T-cell (primary cell): ENCODE measurements around the gene CCDC144A. TPM values are rescaled to one million over a fixed set of nuclear protein-coding genes. Genes with fewer than 3 reads are reported as not detected.
A peak's percentile ranks its signal among the peaks of the same experiment; 100 is the strongest.
"Not testable (repeated sequence)": the region's sequence is repeated elsewhere in the genome, so short reads cannot be mapped to it uniquely, and the experiment has no call there.

ENCODE experiments used
- ATAC-seq, 4 experiments: fragments of 200-7000 bp in 3 of 4; fragments of 150-1000 bp in 1 of 4; cut with Tn5 transposase; replicated peaks in 1 of 4; 1 replicate in 3 of 4; 2 replicates in 1 of 4; pipeline ENCODE4 v1.10.0; 2021; ENCODE audit warnings: moderate library complexity in 3 of 4, mild to moderate bottlenecking in 2 of 4, moderate number of reproducible peaks in 1 of 4
- CTCF ChIA-PET, 2 donors: fragments of 300-600 bp; sonication (Branson Sonifier 250); formaldehyde crosslinking; loops; one replicate each; lab custom pipeline; 2022; ENCODE audit warnings: antibody characterized with exemption in 2 of 2; lab: Charles Lee
- POLR2A ChIA-PET, 2 donors: fragments of 300-600 bp; sonication (Branson Sonifier 250); formaldehyde crosslinking; loops; one replicate each; lab custom pipeline; 2022; ENCODE audit warnings: antibody characterized with exemption in 2 of 2; lab: Charles Lee
- DNase-seq, 35 experiments: peaks; one replicate each; pipeline versions ENCODE4 v3.0.0 to v3.0.0-alpha.2; 2013 to 2023
- H3K27ac ChIP-seq: one replicate; pipeline ENCODE4 v1.5.1; 2013; ENCODE audit warnings: low read length
- H3K27me3 ChIP-seq, 2 experiments: replicated peaks in 1 of 2; 1 replicate in 1 of 2; 2 replicates in 1 of 2; pipeline versions ENCODE4 v1.6.1 to v1.7.0; 2013; ENCODE audit warnings: low read length in 1 of 2, mixed read lengths in 1 of 2; ENCODE audit not compliant: control insufficient read depth in 2 of 2, insufficient read depth in 2 of 2; ENCODE audit errors: extremely low read depth in 1 of 2
- H3K36me3 ChIP-seq, 2 donors: 1 replicate in 1 of 2; 2 replicates in 1 of 2; pipeline versions ENCODE4 v1.6.1 to v1.7.0; 2013; ENCODE audit warnings: low read length in 1 of 2; ENCODE audit not compliant: control insufficient read depth in 2 of 2, insufficient read depth in 1 of 2; ENCODE audit errors: extremely low read depth in 1 of 2
- H3K4me1 ChIP-seq, 2 experiments: 1 replicate in 1 of 2; 2 replicates in 1 of 2; pipeline versions ENCODE4 v1.6.1 to v1.7.0; 2013; ENCODE audit warnings: low read length in 2 of 2, mixed read lengths in 1 of 2; ENCODE audit not compliant: insufficient read depth in 2 of 2, control insufficient read depth in 1 of 2; ENCODE audit errors: extremely low read depth in 1 of 2
- H3K4me3 ChIP-seq, 2 donors: 1 replicate in 1 of 2; 2 replicates in 1 of 2; pipeline versions ENCODE4 v1.5.1 to v1.7.0; 2013; ENCODE audit warnings: mild to moderate bottlenecking in 2 of 2, low read length in 1 of 2, moderate library complexity in 1 of 2; ENCODE audit not compliant: control insufficient read depth in 1 of 2; ENCODE audit errors: extremely low read depth in 1 of 2
- H3K9me3 ChIP-seq: 2 replicates; pipeline ENCODE4 v1.7.0; 2013
- H3K27ac Mint-ChIP-seq, 2 donors: one replicate each; pipeline ENCODE4 v1.8.0; 2020 to 2021; ENCODE audit warnings: mild to moderate bottlenecking in 2 of 2, mixed read lengths in 2 of 2
- H3K27me3 Mint-ChIP-seq, 2 donors: one replicate each; pipeline ENCODE4 v1.8.0; 2021 to 2022; ENCODE audit warnings: mixed read lengths in 2 of 2
- H3K36me3 Mint-ChIP-seq: one replicate; pipeline ENCODE4 v1.8.0; 2021; ENCODE audit warnings: mixed read lengths
- H3K4me1 Mint-ChIP-seq, 3 donors: one replicate each; pipeline ENCODE4 v1.8.0; 2020 to 2022; ENCODE audit warnings: mixed read lengths in 3 of 3, mild to moderate bottlenecking in 1 of 3
- H3K4me3 Mint-ChIP-seq, 3 donors: one replicate each; pipeline ENCODE4 v1.8.0; 2020 to 2022; ENCODE audit warnings: mild to moderate bottlenecking in 3 of 3, mixed read lengths in 3 of 3, moderate library complexity in 3 of 3
- H3K9me3 Mint-ChIP-seq, 3 donors: one replicate each; pipeline ENCODE4 v1.8.0; 2020 to 2022; ENCODE audit warnings: mixed read lengths in 3 of 3
- WGBS: methylation state at CpG from one replicate; pipeline ENCODE4 v1.1.5; 2013; ENCODE audit warnings: missing lambda C conversion rate; ENCODE audit not compliant: insufficient coverage; 5-methylcytosine and 5-hydroxymethylcytosine counted together
- total RNA-seq, 35 experiments: library from RNA in 6 of 35; stranded (reverse) in 6 of 35; fragments of 120-200 nt in 1 of 35; gene quantifications; one replicate each; pipeline versions ENCODE4 v1.2.1 to v1.2.4 and lab custom pipeline; 2013 to 2026

The CCDC144A gene
- total RNA-seq, 5 donors from 2014 or later (not counting 1 experiment from before 2014, with no cell fraction given) = 0.38 to 22.3 (median 8.0) TPM

DNA sequence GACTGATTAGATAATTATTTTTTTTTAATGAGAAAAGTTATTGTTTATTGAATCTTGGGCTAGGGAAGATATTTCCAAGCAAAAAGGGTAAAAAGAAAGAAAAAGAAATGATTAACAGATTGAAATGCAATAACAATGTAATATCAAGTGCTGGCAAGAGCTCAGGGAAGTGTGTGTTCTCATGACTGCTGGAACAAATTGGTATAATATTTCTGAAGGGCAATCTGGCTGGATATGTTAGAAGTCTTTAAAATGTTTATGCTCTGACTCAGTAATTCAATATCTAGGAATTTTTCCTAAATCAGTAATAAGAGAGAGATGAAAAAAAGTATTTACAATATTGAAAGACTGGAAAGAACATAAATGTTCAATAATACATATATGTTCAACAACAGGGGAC lies 28.8 kb upstream of the CCDC144A start:
- Mint-ChIP-seq H3K4me3 (no peak overlapping the region), H3K27me3 (peaks cover 10 to 13% of the 10 kb centered on the region in 2 donors), H3K4me1 (no peaks in the 10 kb centered on the region), H3K36me3 (no peaks in the 10 kb centered on the region), H3K9me3 (no peaks in the 10 kb centered on the region), H3K27ac (no peak overlapping the region)
- Histone ChIP-seq H3K9me3 (no peaks in the 10 kb centered on the region), H3K4me1 (no peaks in the 10 kb centered on the region), H3K27me3 (peaks cover 4 to 20% of the 10 kb centered on the region in 2 experiments), H3K27ac (no peak overlapping the region), H3K36me3 (no peaks in the 10 kb centered on the region), H3K4me3 (no peak overlapping the region)
- POLR2A ChIA-PET = no interaction called here
- CTCF ChIA-PET = no interaction called here
- ATAC-seq (no peak), DNase-seq (no peak)

DNA sequence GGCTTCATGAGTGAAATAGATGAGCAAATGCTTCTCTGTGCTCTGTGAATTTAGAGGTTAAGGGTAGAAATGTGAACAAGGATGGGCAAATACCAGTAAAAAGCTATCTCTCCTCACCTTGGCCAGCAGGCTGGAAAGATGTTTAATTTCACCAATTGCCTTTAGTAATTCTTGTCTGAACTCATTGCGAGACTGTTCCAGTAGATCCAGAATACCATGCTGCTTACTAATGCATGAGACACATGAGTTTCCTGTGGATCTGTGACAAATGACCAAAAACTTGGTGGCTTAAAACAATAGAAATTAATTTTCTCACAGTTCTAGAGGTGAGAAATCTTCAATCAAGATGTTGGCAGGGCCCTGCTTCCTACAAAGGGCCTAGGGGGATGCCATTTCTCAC lies 27.1 kb upstream of the CCDC144A start:
- ATAC-seq = no peak
- H3K27me3 Mint-ChIP-seq = peaks cover 10 to 25% of the 10 kb centered on the region in 2 donors
- H3K4me3 Mint-ChIP-seq = no peak overlapping the region
- H3K9me3 Mint-ChIP-seq = no peaks in the 10 kb centered on the region
- H3K27ac Mint-ChIP-seq = no peak overlapping the region
- Histone ChIP-seq H3K27me3 (peaks cover 4 to 30% of the 10 kb centered on the region in 2 experiments), H3K9me3 (no peaks in the 10 kb centered on the region), H3K36me3 (no peaks in the 10 kb centered on the region), H3K4me3 (no peak overlapping the region), H3K4me1 (peaks cover 0 to 9% of the 10 kb centered on the region in 2 experiments), H3K27ac (no peak overlapping the region)
- H3K36me3 Mint-ChIP-seq = no peaks in the 10 kb centered on the region
- H3K4me1 Mint-ChIP-seq = peaks cover 4 to 5% (median 5%) of the 10 kb centered on the region in 3 donors
- ChIA-PET CTCF (no interaction called here), POLR2A (no interaction called here)
- no peak for DNase-seq
- 100% methylated on average over 1 of the region's 1 CpG for WGBS

DNA sequence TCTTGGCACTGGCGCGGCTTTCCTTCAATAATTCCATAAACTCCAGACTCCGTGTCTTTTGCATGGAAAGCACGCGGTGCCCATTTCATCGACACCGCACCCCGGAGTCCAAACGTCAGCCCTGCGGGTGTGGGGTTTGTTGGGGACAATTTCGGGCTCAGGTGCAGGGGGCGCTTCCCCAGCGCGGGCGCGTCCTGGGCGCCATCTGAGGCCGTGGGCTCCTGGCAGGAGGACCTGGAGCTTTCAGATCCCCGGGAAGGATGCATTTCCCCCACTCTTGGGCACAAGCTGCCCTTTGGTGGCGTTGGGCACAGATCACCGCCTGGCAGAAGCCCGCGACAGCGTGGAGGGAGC lies 23.5 kb upstream of the CCDC144A start:
- H3K27ac ChIP-seq, H3K9me3 ChIP-seq, H3K36me3 Mint-ChIP-seq, DNase-seq, CTCF ChIA-PET, H3K36me3 ChIP-seq, H3K27ac Mint-ChIP-seq, H3K9me3 Mint-ChIP-seq, H3K4me3 ChIP-seq, POLR2A ChIA-PET, ATAC-seq, H3K4me1 ChIP-seq, H3K4me1 Mint-ChIP-seq: not testable (repeated sequence)
- WGBS = 22% methylated on average over 8 of the region's 24 CpGs
- peaks cover 8 to 40% of the 10 kb centered on the region in 2 experiments for H3K27me3 ChIP-seq
- peaks cover 24 to 39% of the 10 kb centered on the region in 2 donors for H3K27me3 Mint-ChIP-seq
- H3K4me3 Mint-ChIP-seq = peak overlapping the region in 1 of 3 donors; percentile 27

DNA sequence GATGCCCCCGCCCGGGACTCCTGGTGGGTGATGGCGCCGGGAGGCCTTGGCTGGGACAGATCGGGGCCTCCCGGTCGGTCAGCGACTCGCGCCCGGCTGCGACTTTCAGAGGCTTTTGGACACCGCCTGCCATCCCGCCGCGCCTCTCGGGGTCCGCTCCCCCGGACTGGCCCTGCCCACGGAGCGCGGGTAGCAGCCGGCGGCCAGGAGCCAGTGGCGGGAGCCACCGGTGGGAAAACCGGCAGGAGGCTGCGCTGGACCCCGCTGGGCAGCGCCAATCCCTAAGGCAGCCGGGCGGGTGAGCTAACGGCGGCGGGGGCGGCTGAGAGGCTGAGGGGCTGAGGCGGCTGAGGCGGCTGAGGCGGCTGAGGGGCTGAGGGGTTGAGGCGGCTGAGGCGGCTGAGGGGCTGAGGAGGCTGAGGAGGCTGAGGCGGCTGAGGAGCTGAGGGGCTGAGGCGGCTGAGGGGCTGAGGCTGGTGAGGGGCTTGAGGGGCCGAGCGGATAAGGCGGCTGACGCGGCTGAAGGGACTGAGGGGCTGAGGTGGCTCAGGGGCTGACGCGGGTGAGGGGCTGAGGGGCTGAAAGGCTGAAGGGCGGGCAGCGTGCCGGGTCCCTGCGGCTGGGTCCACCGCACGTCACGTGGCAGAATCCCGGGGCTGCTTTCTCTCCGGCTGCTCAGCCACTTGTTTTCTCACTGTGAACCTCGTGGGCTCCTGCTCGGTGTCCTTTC lies 23.0 kb upstream of the CCDC144A start:
- H3K27ac Mint-ChIP-seq, H3K4me1 Mint-ChIP-seq, H3K9me3 ChIP-seq, H3K27ac ChIP-seq, H3K36me3 Mint-ChIP-seq, H3K36me3 ChIP-seq, POLR2A ChIA-PET, H3K9me3 Mint-ChIP-seq, CTCF ChIA-PET, H3K4me1 ChIP-seq: not testable (repeated sequence)
- DNase-seq (peak in 4 of 35 experiments; percentile 0 to 20 (median 6)), ATAC-seq (peak; percentile 31 to 56 (median 46))
- Mint-ChIP-seq H3K27me3 (peaks cover 27 to 42% of the 10 kb centered on the region in 2 donors), H3K4me3 (peak overlapping the region; percentile 34 to 77 (median 39))
- Histone ChIP-seq H3K27me3 (peaks cover 8 to 35% of the 10 kb centered on the region in 2 experiments), H3K4me3 (peak overlapping the region in 1 of 2 donors; percentile 15)
- WGBS = 6% methylated on average over 49 of the region's 61 CpGs

DNA sequence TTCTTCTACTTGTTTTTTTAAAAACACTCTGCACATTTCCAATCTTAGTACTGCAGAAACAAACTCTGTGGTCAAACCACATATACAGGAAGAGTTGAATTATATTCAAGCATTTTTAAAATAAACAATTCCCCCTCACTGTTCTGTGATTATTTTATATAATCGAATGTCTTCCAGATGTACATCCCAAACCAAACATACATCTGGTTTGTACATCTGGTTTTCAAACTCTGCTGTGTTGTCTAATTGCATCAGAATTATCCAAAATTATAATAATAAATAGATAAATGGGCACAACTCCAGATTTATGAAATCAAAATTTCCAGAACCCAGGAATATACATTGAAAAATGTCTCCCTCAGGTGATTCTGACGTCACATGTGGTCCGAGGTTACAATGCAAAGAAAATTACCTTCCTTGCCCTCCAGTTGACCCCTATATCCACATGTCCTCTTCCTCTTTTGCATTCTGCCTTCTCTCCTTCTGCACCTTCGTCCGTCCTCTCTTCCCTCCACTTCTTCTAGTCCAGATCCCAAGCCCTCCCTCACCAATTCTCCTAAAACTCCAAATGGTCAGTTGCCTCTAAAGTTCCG lies 13.3 kb upstream of the CCDC144A start:
- ChIA-PET POLR2A (no interaction called here), CTCF (no interaction called here)
- Histone ChIP-seq H3K27ac (no peak overlapping the region), H3K9me3 (no peaks in the 10 kb centered on the region), H3K27me3 (peaks cover 0 to 6% of the 10 kb centered on the region in 2 experiments), H3K36me3 (no peaks in the 10 kb centered on the region), H3K4me1 (no peaks in the 10 kb centered on the region), H3K4me3 (no peak overlapping the region)
- ATAC-seq (no peak), DNase-seq (no peak)
- Mint-ChIP-seq H3K36me3 (no peaks in the 10 kb centered on the region), H3K9me3 (no peaks in the 10 kb centered on the region), H3K27ac (no peak overlapping the region), H3K4me3 (no peak overlapping the region), H3K4me1 (peaks cover 0 to 1% (median 0%) of the 10 kb centered on the region in 3 donors), H3K27me3 (peaks cover 9 to 14% of the 10 kb centered on the region in 2 donors)
- WGBS = 80% methylated on average over 4 of the region's 6 CpGs

DNA sequence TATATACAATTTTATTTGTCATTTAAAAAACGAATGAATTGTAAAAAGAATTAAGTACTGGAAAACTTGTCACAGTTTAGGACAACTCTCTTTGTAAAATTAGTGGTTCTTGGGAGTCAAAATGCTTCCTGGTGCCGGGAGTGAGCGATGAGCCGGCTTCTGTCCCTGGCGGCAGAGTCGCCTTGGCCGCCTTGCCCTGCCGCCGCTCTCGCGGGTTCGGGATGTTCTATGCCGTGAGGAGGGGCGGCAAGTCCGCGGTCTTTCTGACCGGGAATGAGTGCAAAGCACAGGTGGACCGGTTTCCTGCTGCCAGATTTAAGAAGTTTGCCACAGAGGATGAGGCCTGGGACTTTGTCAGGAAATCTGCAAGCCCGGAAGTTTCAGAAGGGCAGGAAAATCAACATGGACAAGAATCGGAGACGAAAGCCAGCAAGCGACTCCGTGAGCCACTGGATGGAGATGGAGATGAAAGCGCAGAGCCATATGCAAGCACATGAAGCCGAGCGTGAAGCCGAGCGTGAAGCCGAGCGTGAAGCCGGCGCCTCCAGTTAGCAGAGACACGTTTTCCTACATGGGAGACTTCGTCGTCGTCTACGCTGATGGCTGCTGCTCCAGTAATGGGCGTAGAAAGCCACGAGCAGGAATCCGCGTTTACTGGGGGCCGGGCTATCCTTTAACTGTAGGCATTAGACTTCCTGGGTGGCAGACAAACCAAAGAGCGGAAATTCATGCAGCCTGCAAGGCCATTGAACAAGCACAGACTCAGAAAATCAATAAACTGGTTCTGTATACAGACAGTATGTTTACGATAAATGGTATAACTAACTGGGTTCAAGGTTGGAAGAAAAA lies 6.5 kb upstream of the CCDC144A start:
- CTCF ChIA-PET, ATAC-seq, DNase-seq, H3K27ac Mint-ChIP-seq, H3K36me3 Mint-ChIP-seq, H3K4me3 ChIP-seq, H3K36me3 ChIP-seq, H3K9me3 Mint-ChIP-seq, H3K4me1 Mint-ChIP-seq, H3K27ac ChIP-seq, H3K4me1 ChIP-seq, POLR2A ChIA-PET, H3K9me3 ChIP-seq: not testable (repeated sequence)
- H3K27me3 ChIP-seq = peaks cover 2 to 10% of the 10 kb centered on the region in 2 experiments
- H3K27me3 Mint-ChIP-seq = peaks cover 17 to 24% of the 10 kb centered on the region in 2 donors
- peak overlapping the region in 1 of 3 donors; percentile 7 for H3K4me3 Mint-ChIP-seq
- WGBS = 55% methylated on average over 43 of the region's 44 CpGs
